K562 (cell line): Measurements from ENCODE around the gene JPT1. TPM values are rescaled to one million over a fixed set of nuclear protein-coding genes. Genes with fewer than 3 reads are reported as not detected.

Source experiments
- KDM4B ChIP-seq, 2 experiments: fragments of 450-650 bp in 1 of 2; sonication (generic) in 1 of 2; IDR thresholded peaks; 2 replicates each; pipeline ENCODE4 v1.6.1; 2016 to 2017; ENCODE audit warnings: borderline replicate concordance in 2 of 2, antibody characterized with exemption in 1 of 2, low read depth in 1 of 2, mild to moderate bottlenecking in 1 of 2
- KDM5B ChIP-seq: fragments of 200-600 bp; sonication (generic); IDR thresholded peaks from 2 replicates; pipeline ENCODE4 v1.6.1; 2012; ENCODE audit warnings: low read depth, mild to moderate bottlenecking, moderate library complexity, low read length, control low read depth, inconsistent platforms; ENCODE audit not compliant: insufficient replicate concordance
- MAX ChIP-seq: sonication (generic); formaldehyde crosslinking; IDR thresholded peaks from 2 replicates; pipeline ENCODE4 v1.9.0; 2022; ENCODE audit warnings: mild to moderate bottlenecking, missing genetic modification reagents
- MNT ChIP-seq, 2 experiments: fragments of 450-650 bp; conservative IDR thresholded peaks; 2 replicates each; pipeline ENCODE4 v1.6.1; 2017; ENCODE audit warnings: mild to moderate bottlenecking in 2 of 2, moderate library complexity in 2 of 2
- MYNN ChIP-seq, 2 experiments: sonication (generic); formaldehyde crosslinking in 1 of 2; IDR thresholded peaks; 2 replicates each; pipeline versions ENCODE4 v1.5.0 to v1.6.1; 2016 to 2020; ENCODE audit warnings: antibody characterized with exemption in 1 of 2, missing genetic modification reagents in 1 of 2
- NFE2L1 ChIP-seq: fragments of 450-650 bp; IDR thresholded peaks from 2 replicates; pipeline ENCODE4 v1.6.1; 2016; ENCODE audit warnings: missing genetic modification characterization, low read depth, mild to moderate bottlenecking, missing compliant biosample characterization, moderate library complexity, borderline replicate concordance
- REST ChIP-seq, 2 experiments: fragments of 450-650 bp; formaldehyde crosslinking in 1 of 2; IDR thresholded peaks; 2 replicates each; pipeline versions ENCODE4 v1.4.0 to v1.6.1; 2014 to 2020; ENCODE audit warnings: mild to moderate bottlenecking in 2 of 2, borderline replicate concordance in 1 of 2, low read depth in 1 of 2
- SNRNP70 ChIP-seq: fragments of 200-400 bp; formaldehyde crosslinking; optimal IDR thresholded peaks from 2 replicates; pipeline ENCODE3; 2017; ENCODE audit warnings: low read depth, low read length
- TFE3 ChIP-seq: fragments of 450-650 bp; formaldehyde crosslinking; IDR thresholded peaks from 2 replicates; pipeline ENCODE4 v1.4.0; 2020; ENCODE audit warnings: mild to moderate bottlenecking, mixed read lengths
- USF1 ChIP-seq: sonication (generic); formaldehyde crosslinking; IDR thresholded peaks from 2 replicates; pipeline ENCODE4 v1.9.0; 2022; ENCODE audit warnings: mild to moderate bottlenecking, missing genetic modification reagents
- ZBTB17 ChIP-seq: fragments of 450-650 bp; formaldehyde crosslinking; IDR thresholded peaks from 2 replicates; pipeline ENCODE4 v1.4.0; 2020; ENCODE audit warnings: mild to moderate bottlenecking
- ZNF175 ChIP-seq: fragments of 200-800 bp; sonication (Bioruptor generic); IDR thresholded peaks from 2 replicates; pipeline ENCODE4 v1.6.1; 2016; ENCODE audit warnings: low read depth, mild to moderate bottlenecking, missing genetic modification characterization, missing compliant biosample characterization
- ZNF324 ChIP-seq: fragments of 250-450 bp; sonication (Bioruptor Pico); IDR thresholded peaks from 2 replicates; pipeline ENCODE4 v1.4.0; 2020; ENCODE audit warnings: mild to moderate bottlenecking
- polyA plus RNA-seq, 8 experiments: library from polyadenylated mRNA; depleted of rRNA in 4 of 8; stranded (reverse) in 5 of 8; unstranded in 3 of 8; fragments of >200 nt; fragmentation: Nextera tagmentation in 2 of 8; fragmentation: Illumina TruSeq in 1 of 8; extraction: Ambion mirVana in 2 of 8; extraction: Trizol in 1 of 8; gene quantifications; 2 replicates each; pipeline versions ENCODE4 v1.2.1 to v1.2.3, GENCODE V29; 2011 to 2014; ENCODE audit warnings: inconsistent platforms in 1 of 8, missing spikeins in 1 of 8
- total RNA-seq, 7 experiments: library from RNA; depleted of rRNA in 6 of 7; stranded (reverse); fragments of >200 nt in 6 of 7; fragmentation: Illumina TruSeq in 2 of 7; extraction: Trizol in 2 of 7; gene quantifications; 2 replicates each; pipeline versions ENCODE4 v1.2.1 to v1.2.3, GENCODE V29; 2011 to 2021; ENCODE audit warnings: low replicate concordance in 1 of 7

The JPT1 gene
- total and polyA plus RNA-seq, 9 of the 15 experiments (the other 6 are each of a cell fraction or from before 2014, with no cell fraction given) = 56.7 to 292 (median 144) TPM

- TF ChIP-seq MNT (conservative IDR thresholded peaks at IDR 0.05) (peak in 1 of 2 experiments; percentile 44; a peak in 2 of 4 replicates), ZBTB17 (CRISPR knock-in tag) (no peak), KDM5B (no peak), ZNF324 (no peak), MYNN (IDR thresholded peaks at IDR 0.05) (no peak), MYNN (CRISPR knock-in tag; IDR thresholded peaks at IDR 0.05) (no peak), MAX (CRISPR knock-in tag) (0 out of 2 replicates have a peak, but pooled peaks have one; percentile 42), REST (IDR thresholded peaks at IDR 0.05; ENCODE audit: borderline replicate concordance) (no peak), REST (CRISPR knock-in tag; IDR thresholded peaks at IDR 0.05; ENCODE audit: low read depth) (no peak), TFE3 (CRISPR knock-in tag) (no peak), ZNF175 (CRISPR knock-in tag) (no peak), USF1 (0 out of 2 replicates have a peak, but pooled peaks have one; percentile 23), KDM4B (IDR thresholded peaks at IDR 0.05; ENCODE audit: borderline replicate concordance in 2 of 2, low read depth in 1 of 2) (no peak), NFE2L1 (tag) (no peak), SNRNP70 (no peak)
Observed at GRCh38 chr17:75181608-75182318, 27.5 kb upstream of the JPT1 start (continued).
